Measurements from ENCODE around the gene SLC17A9.

SLC17A9 gene

DNA sequence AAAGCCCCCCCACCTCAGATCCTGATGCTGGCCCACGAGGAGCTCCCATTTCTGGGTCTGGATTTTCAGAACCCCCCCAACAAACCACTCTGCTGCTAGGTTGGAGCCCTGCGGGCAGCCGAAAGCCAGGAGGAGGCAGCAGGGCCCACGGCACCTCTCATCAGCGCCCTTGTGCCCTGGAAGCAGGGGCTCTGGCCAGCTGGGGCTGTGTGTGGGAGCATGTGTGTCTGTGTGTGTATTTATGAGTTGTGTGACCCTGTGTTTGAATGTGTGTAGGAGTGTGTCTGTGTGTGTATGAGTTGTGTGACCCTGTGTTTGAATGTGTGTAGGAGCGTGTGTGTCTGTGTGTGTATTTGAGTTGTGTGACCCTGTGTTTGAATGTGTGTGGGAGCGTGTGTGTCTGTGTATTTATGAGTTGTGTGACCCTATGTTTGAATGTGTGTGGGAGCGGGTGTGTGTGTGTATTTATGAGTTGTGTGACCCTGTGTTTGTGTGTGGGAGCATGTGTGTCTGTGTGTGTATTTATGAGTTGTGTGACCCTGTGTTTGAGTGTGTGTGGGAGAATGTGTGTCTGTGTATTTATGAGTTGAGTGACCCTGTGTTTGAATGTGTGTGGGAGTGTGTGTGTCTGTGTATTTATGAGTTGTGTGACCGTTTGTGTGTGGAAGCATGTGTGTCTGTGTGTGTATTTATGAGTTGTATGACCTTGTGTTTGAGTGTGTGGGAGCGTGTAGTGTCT is 18.9 kb downstream of the SLC17A9 start:
- Histone ChIP-seq H3K9me3 (ENCODE audit: low read depth, low read length) (no peaks in the 10 kb centered on the region), H3K9ac (ENCODE audit: insufficient read length) (no peak overlapping the region), H3K27ac (no peak overlapping the region), H3K36me3 (ENCODE audit: insufficient read depth, low read length) (no peaks in the 10 kb centered on the region), H3K4me3 (no peak overlapping the region)
- DNase-seq (ENCODE audit: low read depth, low spot score), result no peak
- no peak for TF ChIP-seq FOXP2 (optimal IDR thresholded peaks at IDR 0.05; ENCODE audit: control extremely low read depth, extremely low read length, insufficient read depth)
- TF ChIP-seq EZH2 (IDR thresholded peaks at IDR 0.05), result no peak
- no peak for TF ChIP-seq POLR2AphosphoS5 (IDR thresholded peaks at IDR 0.05; ENCODE audit: borderline replicate concordance, low read depth, low read length)

DNA sequence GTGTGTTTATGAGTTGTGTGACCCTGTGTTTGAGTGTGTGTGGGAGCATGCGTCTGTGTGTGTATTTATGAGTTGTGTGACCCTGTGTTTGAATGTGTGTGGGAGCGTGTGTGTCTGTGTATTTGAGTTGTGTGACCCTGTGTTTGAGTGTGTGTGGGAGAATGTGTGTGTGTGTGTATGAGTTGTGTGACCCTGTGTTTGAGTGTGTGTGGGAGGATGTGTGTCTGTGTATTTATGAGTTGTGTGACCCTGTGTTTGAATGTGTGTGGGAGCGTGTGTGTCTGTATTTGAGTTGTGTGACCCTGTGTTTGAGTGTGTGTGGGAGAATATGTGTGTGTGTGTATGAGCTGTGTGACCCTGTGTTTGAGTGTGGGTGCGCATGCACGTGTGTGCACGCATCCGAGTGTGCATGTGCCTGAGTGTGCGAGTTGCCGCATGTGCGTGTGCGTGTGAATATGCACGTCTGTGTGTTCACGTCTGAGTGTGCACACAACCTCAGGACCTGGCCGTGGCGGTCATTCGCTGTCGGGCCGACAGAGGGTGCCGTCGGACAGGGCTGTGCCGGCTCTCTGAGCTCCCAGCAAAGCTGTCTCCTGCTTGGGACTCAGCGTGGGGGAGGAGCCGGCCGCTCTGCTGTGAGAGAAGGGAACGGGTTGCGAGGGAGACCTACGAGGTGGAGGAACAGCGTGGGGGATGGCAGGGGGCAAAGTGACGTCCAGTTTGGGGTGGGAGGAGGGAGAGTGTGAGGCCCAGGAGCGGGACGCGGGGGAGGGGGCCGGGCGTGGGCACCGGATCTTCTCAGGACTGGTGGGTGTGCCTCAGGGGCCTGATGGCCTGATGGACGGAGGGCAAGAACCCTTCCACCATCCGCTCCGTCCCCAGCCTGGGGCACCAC is 19.7 kb downstream of the SLC17A9 start:
- H3K9ac ChIP-seq (ENCODE audit: insufficient read length), result no peak overlapping the region
- no peaks in the 10 kb centered on the region for H3K9me3 ChIP-seq (ENCODE audit: low read depth, low read length)
- no peaks in the 10 kb centered on the region for H3K36me3 ChIP-seq (ENCODE audit: insufficient read depth, low read length)
- H3K4me3 ChIP-seq, result no peak overlapping the region
- no peak overlapping the region for H3K27ac ChIP-seq
- TF ChIP-seq FOXP2 (optimal IDR thresholded peaks at IDR 0.05; ENCODE audit: control extremely low read depth, extremely low read length, insufficient read depth) (no peak), POLR2AphosphoS5 (IDR thresholded peaks at IDR 0.05; ENCODE audit: borderline replicate concordance, low read depth, low read length) (no peak), EZH2 (IDR thresholded peaks at IDR 0.05) (no peak)
- DNase-seq (ENCODE audit: low read depth, low spot score), result no peak

DNA sequence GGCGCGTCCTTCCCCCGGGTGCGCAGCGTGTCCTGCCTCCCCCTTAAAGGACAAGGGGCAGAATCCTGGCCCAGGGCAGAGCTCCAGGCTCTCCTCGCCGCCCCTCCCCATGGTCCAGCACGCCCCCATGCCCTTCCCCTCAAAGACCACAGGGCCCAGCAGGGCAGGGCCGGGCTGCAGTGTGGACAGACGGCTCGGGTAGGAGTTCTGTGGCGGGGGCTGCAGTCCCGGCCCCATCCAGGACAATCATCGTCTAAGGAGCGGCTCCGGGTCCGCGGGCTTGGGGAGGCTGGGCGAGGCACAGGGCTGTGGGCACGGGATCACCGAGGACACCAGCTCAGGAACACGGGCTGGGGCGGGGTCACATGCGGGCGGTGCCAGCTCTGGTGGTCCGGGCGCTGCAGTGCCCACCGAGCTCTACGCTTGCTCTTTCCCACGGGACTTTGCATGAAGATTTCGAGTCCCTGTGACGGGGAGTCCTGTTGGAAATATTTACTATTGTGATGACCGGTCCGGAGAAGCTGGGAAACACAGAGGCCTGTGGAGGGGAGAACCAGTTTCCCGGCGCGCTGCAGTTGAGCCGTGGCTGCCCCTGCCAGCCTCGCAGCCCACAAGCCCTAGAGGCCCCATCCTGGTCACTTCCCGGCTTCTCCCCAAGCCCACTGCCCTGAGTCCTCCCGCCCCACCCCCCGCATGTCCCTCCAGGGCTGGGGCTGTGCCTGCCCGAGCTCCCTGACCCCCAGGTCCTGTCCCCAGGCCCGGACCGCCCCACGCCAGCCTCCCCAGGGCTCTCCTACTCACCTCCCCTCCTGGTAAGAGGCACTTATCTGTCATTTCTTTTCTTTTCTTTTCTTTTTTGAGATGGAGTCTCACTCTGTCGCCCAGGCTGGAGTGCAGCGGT is 20.6 kb downstream of the SLC17A9 start:
- Histone ChIP-seq H3K4me3 (no peak overlapping the region), H3K27ac (no peak overlapping the region), H3K9me3 (ENCODE audit: low read depth, low read length) (no peaks in the 10 kb centered on the region), H3K36me3 (ENCODE audit: insufficient read depth, low read length) (no peaks in the 10 kb centered on the region), H3K9ac (ENCODE audit: insufficient read length) (no peak overlapping the region)
- no peak for TF ChIP-seq FOXP2 (optimal IDR thresholded peaks at IDR 0.05; ENCODE audit: control extremely low read depth, extremely low read length, insufficient read depth)
- TF ChIP-seq POLR2AphosphoS5 (IDR thresholded peaks at IDR 0.05; ENCODE audit: borderline replicate concordance, low read depth, low read length), result no peak
- TF ChIP-seq EZH2 (IDR thresholded peaks at IDR 0.05), result no peak
- no peak for DNase-seq (ENCODE audit: low read depth, low spot score)

- no peak overlapping the region for H3K4me3 ChIP-seq
- no peak overlapping the region for H3K9ac ChIP-seq (ENCODE audit: insufficient read length)
- TF ChIP-seq FOXP2 (optimal IDR thresholded peaks at IDR 0.05; ENCODE audit: control extremely low read depth, extremely low read length, insufficient read depth) (no peak), POLR2AphosphoS5 (IDR thresholded peaks at IDR 0.05; ENCODE audit: borderline replicate concordance, low read depth, low read length) (no peak), EZH2 (IDR thresholded peaks at IDR 0.05) (no peak)
- DNase-seq (ENCODE audit: low read depth, low spot score), result no peak
- no peaks in the 10 kb centered on the region for H3K9me3 ChIP-seq (ENCODE audit: low read depth, low read length)
- H3K36me3 ChIP-seq (ENCODE audit: insufficient read depth, low read length), result no peaks in the 10 kb centered on the region
- no peak overlapping the region for H3K27ac ChIP-seq
These were observed 22.8 kb downstream of the SLC17A9 start for GRCh38 chr20:62975251-62975760.

DNA sequence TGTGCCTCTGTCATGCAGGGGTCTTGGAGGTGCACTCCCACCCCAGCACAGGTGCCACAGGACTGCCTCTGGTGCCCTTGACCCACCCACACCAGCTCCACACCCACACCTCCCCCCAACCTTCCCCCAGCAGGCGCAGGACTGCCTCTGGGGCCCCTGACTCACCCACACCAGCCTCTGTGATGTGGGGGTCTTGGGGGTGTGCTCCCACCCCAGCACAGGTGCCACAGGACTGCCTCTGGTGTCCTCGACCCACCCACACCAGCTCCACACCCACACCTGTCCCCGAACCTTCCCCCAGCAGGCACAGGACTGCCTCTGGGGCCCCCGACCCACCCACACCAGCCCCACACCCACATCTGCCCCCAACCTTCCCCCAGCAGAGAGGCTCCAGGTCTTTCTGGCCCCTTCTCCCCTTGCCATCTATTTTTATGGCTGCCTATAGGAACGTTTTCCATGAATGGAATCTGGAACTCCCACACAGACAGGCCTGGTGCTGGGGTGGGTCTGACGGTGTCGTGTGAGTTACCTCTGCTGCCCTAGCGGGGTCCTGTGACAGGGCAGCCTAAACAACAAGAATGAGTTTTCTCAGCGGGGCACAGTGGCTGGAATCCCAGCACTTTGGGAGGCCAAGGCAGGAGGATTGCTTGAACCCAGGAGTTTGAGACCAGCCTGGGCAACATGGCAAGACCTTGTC is 23.5 kb downstream of the SLC17A9 start:
- Histone ChIP-seq H3K4me3 (no peak overlapping the region), H3K9me3 (ENCODE audit: low read depth, low read length) (no peaks in the 10 kb centered on the region), H3K36me3 (ENCODE audit: insufficient read depth, low read length) (no peaks in the 10 kb centered on the region), H3K27ac (no peak overlapping the region), H3K9ac (ENCODE audit: insufficient read length) (no peak overlapping the region)
- no peak for DNase-seq (ENCODE audit: low read depth, low spot score)
- TF ChIP-seq FOXP2 (optimal IDR thresholded peaks at IDR 0.05; ENCODE audit: control extremely low read depth, extremely low read length, insufficient read depth) (no peak), EZH2 (IDR thresholded peaks at IDR 0.05) (no peak), POLR2AphosphoS5 (IDR thresholded peaks at IDR 0.05; ENCODE audit: borderline replicate concordance, low read depth, low read length) (no peak)

- H3K36me3 ChIP-seq (ENCODE audit: insufficient read depth, low read length), result no peaks in the 10 kb centered on the region
- no peak for TF ChIP-seq FOXP2 (optimal IDR thresholded peaks at IDR 0.05; ENCODE audit: control extremely low read depth, extremely low read length, insufficient read depth)
- no peak for TF ChIP-seq POLR2AphosphoS5 (IDR thresholded peaks at IDR 0.05; ENCODE audit: borderline replicate concordance, low read depth, low read length)
- H3K9ac ChIP-seq (ENCODE audit: insufficient read length), result no peak overlapping the region
- no peaks in the 10 kb centered on the region for H3K9me3 ChIP-seq (ENCODE audit: low read depth, low read length)
- H3K27ac ChIP-seq, result no peak overlapping the region
- no peak overlapping the region for H3K4me3 ChIP-seq
- no peak for DNase-seq (ENCODE audit: low read depth, low spot score)
These were observed 24.4 kb downstream of the SLC17A9 start for GRCh38 chr20:62976886-62977285.

Measured in SK-N-MC (cell line).